ENCODE data around the gene NOL9. TPM values are rescaled to one million over a fixed set of nuclear protein-coding genes. Genes with fewer than 3 reads are reported as not detected.

The NOL9 gene
- total RNA-seq, 1 donor from 2014 or later, result 49.5 TPM

DNA sequence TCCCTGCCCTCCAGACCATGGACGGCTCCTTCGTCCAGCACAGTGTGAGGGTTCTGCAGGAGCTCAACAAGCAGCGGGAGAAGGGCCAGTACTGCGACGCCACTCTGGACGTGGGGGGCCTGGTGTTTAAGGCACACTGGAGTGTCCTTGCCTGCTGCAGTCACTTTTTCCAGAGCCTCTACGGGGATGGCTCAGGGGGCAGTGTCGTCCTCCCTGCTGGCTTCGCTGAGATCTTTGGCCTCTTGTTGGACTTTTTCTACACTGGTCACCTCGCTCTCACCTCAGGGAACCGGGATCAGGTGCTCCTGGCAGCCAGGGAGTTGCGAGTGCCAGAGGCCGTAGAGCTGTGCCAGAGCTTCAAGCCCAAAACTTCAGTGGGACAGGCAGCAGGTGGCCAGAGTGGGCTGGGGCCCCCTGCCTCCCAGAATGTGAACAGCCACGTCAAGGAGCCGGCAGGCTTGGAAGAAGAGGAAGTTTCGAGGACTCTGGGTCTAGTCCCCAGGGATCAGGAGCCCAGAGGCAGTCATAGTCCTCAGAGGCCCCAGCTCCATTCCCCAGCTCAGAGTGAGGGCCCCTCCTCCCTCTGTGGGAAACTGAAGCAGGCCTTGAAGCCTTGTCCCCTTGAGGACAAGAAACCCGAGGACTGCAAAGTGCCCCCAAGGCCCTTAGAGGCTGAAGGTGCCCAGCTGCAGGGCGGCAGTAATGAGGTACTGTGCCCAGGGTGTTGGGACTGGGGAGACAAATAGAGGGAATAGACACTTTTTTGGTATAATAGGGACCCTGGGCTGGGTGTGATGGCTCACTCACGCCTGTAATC lies 26.5 kb upstream of the NOL9 start:
- TF ChIP-seq, protein P1, sequence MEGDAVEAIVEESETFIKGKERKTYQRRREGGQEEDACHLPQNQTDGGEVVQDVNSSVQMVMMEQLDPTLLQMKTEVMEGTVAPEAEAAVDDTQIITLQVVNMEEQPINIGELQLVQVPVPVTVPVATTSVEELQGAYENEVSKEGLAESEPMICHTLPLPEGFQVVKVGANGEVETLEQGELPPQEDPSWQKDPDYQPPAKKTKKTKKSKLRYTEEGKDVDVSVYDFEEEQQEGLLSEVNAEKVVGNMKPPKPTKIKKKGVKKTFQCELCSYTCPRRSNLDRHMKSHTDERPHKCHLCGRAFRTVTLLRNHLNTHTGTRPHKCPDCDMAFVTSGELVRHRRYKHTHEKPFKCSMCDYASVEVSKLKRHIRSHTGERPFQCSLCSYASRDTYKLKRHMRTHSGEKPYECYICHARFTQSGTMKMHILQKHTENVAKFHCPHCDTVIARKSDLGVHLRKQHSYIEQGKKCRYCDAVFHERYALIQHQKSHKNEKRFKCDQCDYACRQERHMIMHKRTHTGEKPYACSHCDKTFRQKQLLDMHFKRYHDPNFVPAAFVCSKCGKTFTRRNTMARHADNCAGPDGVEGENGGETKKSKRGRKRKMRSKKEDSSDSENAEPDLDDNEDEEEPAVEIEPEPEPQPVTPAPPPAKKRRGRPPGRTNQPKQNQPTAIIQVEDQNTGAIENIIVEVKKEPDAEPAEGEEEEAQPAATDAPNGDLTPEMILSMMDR (IDR thresholded peaks at IDR 0.05; ENCODE audit: unreplicated experiment), result no peak
- Mint-ChIP-seq H3K9me3 (ENCODE audit: low read depth) (no peaks in the 10 kb centered on the region), H3K4me1 (ENCODE audit: low read depth) (peaks cover 28% of the 10 kb centered on the region), H3K27me3 (no peaks in the 10 kb centered on the region), H3K36me3 (ENCODE audit: insufficient read depth) (peaks cover 1% of the 10 kb centered on the region), H3K27ac (peak overlapping the region; percentile 84), H3K4me3 (ENCODE audit: low read depth) (peak overlapping the region; percentile 93)
- no peak for DNase-seq (ENCODE audit: low spot score, unreplicated experiment)

DNA sequence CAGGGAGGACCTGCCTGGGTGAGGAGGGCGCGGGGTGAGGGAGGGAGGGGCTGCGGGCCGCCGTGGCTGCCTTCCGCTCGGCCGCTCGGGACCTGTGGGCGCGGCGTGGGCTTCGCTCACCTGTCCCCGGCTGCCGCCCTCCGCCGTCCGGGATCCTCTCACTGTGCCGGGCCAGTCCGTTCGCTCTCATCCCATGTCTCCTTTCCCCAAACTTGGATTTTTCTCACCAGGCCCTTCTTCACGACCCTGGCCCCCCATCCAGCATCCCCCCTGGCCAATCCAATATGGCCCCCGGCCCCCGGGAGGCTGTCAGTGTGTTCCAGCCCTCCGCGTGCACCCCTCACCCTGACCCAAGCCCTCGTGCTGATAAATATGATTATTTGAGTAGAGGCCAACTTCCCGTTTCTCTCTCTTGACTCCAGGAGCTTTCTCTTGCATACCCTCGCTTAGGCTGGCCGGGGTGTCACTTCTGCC lies 25.8 kb upstream of the NOL9 start:
- H3K9me3 Mint-ChIP-seq (ENCODE audit: low read depth), result no peaks in the 10 kb centered on the region
- no peaks in the 10 kb centered on the region for H3K27me3 Mint-ChIP-seq
- peak overlapping the region; percentile 93 for H3K4me3 Mint-ChIP-seq (ENCODE audit: low read depth)
- peaks cover 1% of the 10 kb centered on the region for H3K36me3 Mint-ChIP-seq (ENCODE audit: insufficient read depth)
- TF ChIP-seq, protein P1 (IDR thresholded peaks at IDR 0.05; ENCODE audit: unreplicated experiment), result no peak
- DNase-seq (ENCODE audit: low spot score, unreplicated experiment), result no peak
- peaks cover 28% of the 10 kb centered on the region for H3K4me1 Mint-ChIP-seq (ENCODE audit: low read depth)
- peak overlapping the region; percentile 97 for H3K27ac Mint-ChIP-seq

DNA sequence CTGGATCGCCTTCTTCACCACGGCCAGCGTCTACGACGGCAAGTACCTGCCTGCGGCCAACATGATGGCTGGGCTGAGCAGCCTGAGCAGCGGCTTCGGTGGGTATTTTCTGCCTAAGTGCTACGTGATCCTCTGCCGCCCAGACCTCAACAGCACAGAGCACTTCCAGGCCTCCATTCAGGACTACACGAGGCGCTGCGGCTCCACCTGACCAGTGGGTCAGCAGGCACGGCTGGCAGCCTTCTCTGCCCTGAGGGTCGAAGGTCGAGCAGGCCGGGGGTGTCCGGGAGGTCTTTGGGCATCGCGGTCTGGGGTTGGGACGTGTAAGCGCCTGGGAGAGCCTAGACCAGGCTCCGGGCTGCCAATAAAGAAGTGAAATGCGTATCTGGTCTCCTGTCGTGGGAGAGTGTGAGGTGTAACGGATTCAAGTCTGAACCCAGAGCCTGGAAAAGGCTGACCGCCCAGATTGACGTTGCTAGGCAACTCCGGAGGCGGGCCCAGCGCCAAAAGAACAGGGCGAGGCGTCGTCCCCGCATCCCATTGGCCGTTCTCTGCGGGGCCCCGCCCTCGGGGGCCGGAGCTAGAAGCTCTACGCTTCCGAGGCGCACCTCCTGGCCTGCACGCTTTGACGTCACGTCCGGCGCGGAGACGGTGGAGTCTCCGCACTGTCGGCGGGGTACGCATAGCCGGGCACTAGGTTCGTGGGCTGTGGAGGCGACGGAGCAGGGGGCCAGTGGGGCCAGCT lies 25.2 kb upstream of the NOL9 start, which contains the start of gene ZBTB48:
ZBTB48 (plus strand) TSS at position 621 of the 745 bp plus-strand sequence. CDS start 616 bp downstream, outside the sequence.
- Mint-ChIP-seq H3K27me3 (no peaks in the 10 kb centered on the region), H3K9me3 (ENCODE audit: low read depth) (no peaks in the 10 kb centered on the region), H3K36me3 (ENCODE audit: insufficient read depth) (peaks cover under 1% of the 10 kb centered on the region), H3K27ac (peak within 1 kb of the TSS; percentile 97), H3K4me1 (ENCODE audit: low read depth) (peaks cover 24% of the 10 kb centered on the region), H3K4me3 (ENCODE audit: low read depth) (peak within 1 kb of the TSS; percentile 93)
- TF ChIP-seq, protein P1 (IDR thresholded peaks at IDR 0.05; ENCODE audit: unreplicated experiment), result no peak
- DNase-seq (ENCODE audit: low spot score, unreplicated experiment), result peak; percentile 95

DNA sequence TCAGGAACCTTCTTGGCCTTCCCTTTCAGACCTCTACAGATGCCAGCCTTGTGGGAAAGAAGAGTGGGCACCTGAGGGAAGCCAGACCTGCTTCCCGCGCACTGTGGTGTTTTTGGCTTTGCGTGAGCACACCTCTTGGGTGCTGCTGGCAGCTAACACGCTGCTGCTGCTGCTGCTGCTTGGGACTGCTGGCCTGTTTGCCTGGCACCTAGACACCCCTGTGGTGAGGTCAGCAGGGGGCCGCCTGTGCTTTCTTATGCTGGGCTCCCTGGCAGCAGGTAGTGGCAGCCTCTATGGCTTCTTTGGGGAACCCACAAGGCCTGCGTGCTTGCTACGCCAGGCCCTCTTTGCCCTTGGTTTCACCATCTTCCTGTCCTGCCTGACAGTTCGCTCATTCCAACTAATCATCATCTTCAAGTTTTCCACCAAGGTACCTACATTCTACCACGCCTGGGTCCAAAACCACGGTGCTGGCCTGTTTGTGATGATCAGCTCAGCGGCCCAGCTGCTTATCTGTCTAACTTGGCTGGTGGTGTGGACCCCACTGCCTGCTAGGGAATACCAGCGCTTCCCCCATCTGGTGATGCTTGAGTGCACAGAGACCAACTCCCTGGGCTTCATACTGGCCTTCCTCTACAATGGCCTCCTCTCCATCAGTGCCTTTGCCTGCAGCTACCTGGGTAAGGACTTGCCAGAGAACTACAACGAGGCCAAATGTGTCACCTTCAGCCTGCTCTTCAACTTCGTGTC lies 24.5 kb upstream of the NOL9 start:
- Mint-ChIP-seq H3K36me3 (ENCODE audit: insufficient read depth) (no peaks in the 10 kb centered on the region), H3K4me3 (ENCODE audit: low read depth) (peak overlapping the region; percentile 93), H3K27me3 (no peaks in the 10 kb centered on the region), H3K9me3 (ENCODE audit: low read depth) (no peaks in the 10 kb centered on the region), H3K27ac (peak overlapping the region; percentile 97), H3K4me1 (ENCODE audit: low read depth) (peaks cover 23% of the 10 kb centered on the region)
- TF ChIP-seq, protein P1 (IDR thresholded peaks at IDR 0.05; ENCODE audit: unreplicated experiment), result no peak
- no peak for DNase-seq (ENCODE audit: low spot score, unreplicated experiment)
